Measurements from ENCODE around the gene DDX3X.

Gene DDX3X

GRCh38 chrX:41301438-41301824 lies 32.5 kb upstream of the DDX3X start:
- TF ChIP-seq, protein P1, sequence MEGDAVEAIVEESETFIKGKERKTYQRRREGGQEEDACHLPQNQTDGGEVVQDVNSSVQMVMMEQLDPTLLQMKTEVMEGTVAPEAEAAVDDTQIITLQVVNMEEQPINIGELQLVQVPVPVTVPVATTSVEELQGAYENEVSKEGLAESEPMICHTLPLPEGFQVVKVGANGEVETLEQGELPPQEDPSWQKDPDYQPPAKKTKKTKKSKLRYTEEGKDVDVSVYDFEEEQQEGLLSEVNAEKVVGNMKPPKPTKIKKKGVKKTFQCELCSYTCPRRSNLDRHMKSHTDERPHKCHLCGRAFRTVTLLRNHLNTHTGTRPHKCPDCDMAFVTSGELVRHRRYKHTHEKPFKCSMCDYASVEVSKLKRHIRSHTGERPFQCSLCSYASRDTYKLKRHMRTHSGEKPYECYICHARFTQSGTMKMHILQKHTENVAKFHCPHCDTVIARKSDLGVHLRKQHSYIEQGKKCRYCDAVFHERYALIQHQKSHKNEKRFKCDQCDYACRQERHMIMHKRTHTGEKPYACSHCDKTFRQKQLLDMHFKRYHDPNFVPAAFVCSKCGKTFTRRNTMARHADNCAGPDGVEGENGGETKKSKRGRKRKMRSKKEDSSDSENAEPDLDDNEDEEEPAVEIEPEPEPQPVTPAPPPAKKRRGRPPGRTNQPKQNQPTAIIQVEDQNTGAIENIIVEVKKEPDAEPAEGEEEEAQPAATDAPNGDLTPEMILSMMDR (IDR thresholded peaks at IDR 0.05; ENCODE audit: control extremely low read depth, extremely low read depth, low read depth, missing control alignments), result no peak
- ChIA-PET POLR2A (no interaction called here), CTCF (no interaction called here)
- DNase-seq (ENCODE audit: extremely low spot score), result no peak

DNA sequence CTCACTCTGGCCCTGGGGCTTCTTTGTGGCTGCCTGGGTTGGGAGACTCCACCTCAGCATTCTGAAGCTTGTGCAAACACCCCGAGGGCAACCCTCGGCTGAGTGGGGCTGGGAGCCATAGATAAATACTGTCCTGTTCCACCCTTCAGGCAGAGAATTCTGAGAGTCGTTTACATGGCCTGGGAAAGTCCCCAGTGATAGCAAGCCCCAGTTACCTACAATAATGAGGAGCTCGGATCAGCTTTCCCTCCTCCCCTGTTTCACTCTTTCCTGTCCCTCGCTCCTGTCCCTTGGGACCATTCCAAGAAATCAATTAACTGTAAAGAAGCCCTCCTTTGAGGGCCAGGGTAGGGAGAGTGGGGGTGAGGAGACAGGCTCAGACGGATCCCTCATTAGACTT lies 31.6 kb upstream of the DDX3X start:
- ChIA-PET CTCF (no interaction called here), POLR2A (no interaction called here)
- TF ChIP-seq, protein P1 (IDR thresholded peaks at IDR 0.05; ENCODE audit: control extremely low read depth, extremely low read depth, low read depth, missing control alignments), result no peak
- DNase-seq (ENCODE audit: extremely low spot score), result no peak

DNA sequence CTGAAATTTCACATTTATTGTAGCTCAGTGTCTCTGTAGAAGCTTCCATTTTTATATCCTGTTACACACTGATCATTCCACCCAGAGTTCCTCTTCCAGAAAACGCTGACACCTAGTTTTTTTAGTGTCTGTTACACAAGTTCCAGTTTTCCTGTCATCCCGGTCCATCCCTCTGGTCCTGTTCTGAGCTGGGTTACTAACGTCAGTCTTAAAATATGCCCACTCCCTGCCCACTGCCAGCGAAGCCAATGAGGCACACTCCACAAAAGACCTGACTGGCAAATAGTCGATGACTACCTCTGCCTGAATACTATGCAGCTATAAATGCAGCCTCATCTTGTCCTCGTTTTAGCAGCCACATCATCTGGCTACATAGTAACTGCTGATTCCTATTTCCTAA lies 30.9 kb upstream of the DDX3X start:
- POLR2A ChIA-PET, result no interaction called here
- TF ChIP-seq, protein P1 (IDR thresholded peaks at IDR 0.05; ENCODE audit: control extremely low read depth, extremely low read depth, low read depth, missing control alignments), result no peak
- CTCF ChIA-PET, result interaction anchor here (0.6 to 1.4 kb wide), 2 partner anchors 50 to 903 kb away, joined by 3 read pairs; no protein-coding TSS in a partner anchor
- no peak for DNase-seq (ENCODE audit: extremely low spot score)

GRCh38 chrX:41304178-41304577 lies 29.8 kb upstream of the DDX3X start:
- TF ChIP-seq, protein P1 (IDR thresholded peaks at IDR 0.05; ENCODE audit: control extremely low read depth, extremely low read depth, low read depth, missing control alignments), result no peak
- POLR2A ChIA-PET, result no interaction called here
- CTCF ChIA-PET, result interaction anchor here (1.4 kb wide), 1 partner anchor 51 kb away, joined by 3 read pairs; no protein-coding TSS in a partner anchor

DNA sequence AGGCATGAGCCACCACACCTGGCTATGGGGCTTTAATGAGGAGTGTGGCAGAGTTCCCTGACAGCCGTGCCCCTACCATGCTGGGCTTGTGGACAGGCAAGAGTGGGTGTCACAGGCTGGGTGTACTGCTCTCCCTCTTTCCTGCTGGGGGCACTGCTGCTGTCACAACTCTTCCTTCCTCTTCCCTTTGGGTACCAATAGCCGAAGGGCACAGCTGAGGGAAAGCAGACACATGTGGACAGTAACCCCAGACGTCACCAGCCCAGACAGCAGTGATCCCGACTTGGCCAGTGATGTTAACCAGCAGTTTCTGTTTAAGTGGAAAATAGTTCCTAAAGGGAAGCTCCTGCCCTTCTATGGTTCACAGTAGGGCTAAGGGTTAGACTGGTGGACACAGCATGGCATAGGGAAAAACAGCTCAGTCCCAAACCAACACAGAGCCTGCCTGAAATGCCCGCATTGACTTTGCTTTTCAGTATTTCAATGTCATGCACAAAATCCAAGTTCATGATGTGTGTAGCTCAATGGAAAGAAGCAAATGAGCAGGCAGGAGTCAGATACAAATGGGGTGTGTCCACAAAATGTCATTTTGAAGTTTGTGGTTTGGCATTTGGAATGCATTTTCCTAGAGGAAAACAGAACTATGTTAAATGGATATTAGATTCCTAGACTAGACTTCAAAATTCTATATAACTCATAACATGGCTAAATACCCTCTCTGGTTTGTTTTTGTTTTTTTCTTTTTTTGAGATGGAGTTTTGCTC lies 24.9 kb upstream of the DDX3X start:
- TF ChIP-seq, protein P1 (IDR thresholded peaks at IDR 0.05; ENCODE audit: control extremely low read depth, extremely low read depth, low read depth, missing control alignments), result no peak
- no peak for DNase-seq (ENCODE audit: extremely low spot score)
- ChIA-PET CTCF (no interaction called here), POLR2A (no interaction called here)

More at GRCh38 chrX:41304178-41304577, 29.8 kb upstream of the DDX3X start:
- DNase-seq (ENCODE audit: extremely low spot score), result no peak

GRCh38 chrX:41312786-41313185 lies 21.2 kb upstream of the DDX3X start:
- CTCF ChIA-PET, result interaction anchor here (1.2 to 1.7 kb wide), 2 partner anchors 16 to 60 kb away, joined by 3 to 4 read pairs; no protein-coding TSS in a partner anchor
- POLR2A ChIA-PET, result interaction anchor here (0.6 to 0.7 kb wide), 3 partner anchors 19 to 28 kb away, joined by 3 to 4 read pairs (median 3); no protein-coding TSS in a partner anchor
- no peak for DNase-seq (ENCODE audit: extremely low spot score)
- TF ChIP-seq, protein P1 (IDR thresholded peaks at IDR 0.05; ENCODE audit: control extremely low read depth, extremely low read depth, low read depth, missing control alignments), result no peak

Data from GM10248 (cell line).